Suppressor macrophage treated with lipopolysaccharide for 4 hours (primary cell): ENCODE measurements around the gene MAGI1.

Source experiments
- DNase-seq: peaks from one replicate; pipeline ENCODE4 v3.0.0-alpha.2; 2020

Gene MAGI1

GRCh38 chr3:65500398-65501306, 538.1 kb downstream of the MAGI1 start:
- DNase-seq, result no peak

- no peak for DNase-seq
Measured at GRCh38 chr3:65497846-65498245, 540.9 kb downstream of the MAGI1 start.

GRCh38 chr3:65497236-65497635, 541.5 kb downstream of the MAGI1 start:
- no peak for DNase-seq

GRCh38 chr3:65493938-65494337, 544.8 kb downstream of the MAGI1 start:
- DNase-seq, result no peak

- DNase-seq, result no peak
Measured at GRCh38 chr3:65493371-65493882, 545.3 kb downstream of the MAGI1 start.

- DNase-seq, result no peak
Measured at GRCh38 chr3:65492249-65492648, 546.5 kb downstream of the MAGI1 start.

GRCh38 chr3:65490114-65490513, 548.6 kb downstream of the MAGI1 start:
- no peak for DNase-seq

GRCh38 chr3:65489253-65489652, 549.5 kb downstream of the MAGI1 start:
- DNase-seq, result no peak

GRCh38 chr3:65485826-65486469, 552.8 kb downstream of the MAGI1 start:
- DNase-seq, result no peak

- no peak for DNase-seq
Measured at GRCh38 chr3:65484964-65485363, 553.8 kb downstream of the MAGI1 start.

GRCh38 chr3:65483480-65483879, 555.2 kb downstream of the MAGI1 start:
- DNase-seq, result no peak

GRCh38 chr3:65483011-65483410, 555.7 kb downstream of the MAGI1 start:
- no peak for DNase-seq

- no peak for DNase-seq
Measured at GRCh38 chr3:65481085-65481484, 557.6 kb downstream of the MAGI1 start.

- no peak for DNase-seq
Measured at GRCh38 chr3:65479990-65480389, 558.7 kb downstream of the MAGI1 start.

- DNase-seq, result no peak
Measured at GRCh38 chr3:65478551-65479500, 559.9 kb downstream of the MAGI1 start.

GRCh38 chr3:65473736-65474135, 565.0 kb downstream of the MAGI1 start:
- DNase-seq, result no peak

GRCh38 chr3:65472501-65472900, 566.2 kb downstream of the MAGI1 start:
- no peak for DNase-seq

GRCh38 chr3:65466300-65466988, 572.3 kb downstream of the MAGI1 start:
- DNase-seq, result no peak

GRCh38 chr3:65449841-65450428, 588.8 kb downstream of the MAGI1 start:
- DNase-seq, result no peak

GRCh38 chr3:65448120-65448519, 590.6 kb downstream of the MAGI1 start:
- no peak for DNase-seq

GRCh38 chr3:65445573-65446169, 593.0 kb downstream of the MAGI1 start:
- no peak for DNase-seq

- no peak for DNase-seq
Measured at GRCh38 chr3:65444447-65444815, 594.3 kb downstream of the MAGI1 start.
